HepG2 (cell line): ENCODE data around the gene NEURL2. TPM values are rescaled to one million over a fixed set of nuclear protein-coding genes. Genes with fewer than 3 reads are reported as not detected.

Experiments
- ATAC-seq: fragments of 200-7000 bp; cut with Tn5 transposase; 3 replicates; pipeline ENCODE4 v1.9.1; 2020; ENCODE audit warnings: mild to moderate bottlenecking, moderate library complexity
- BruUV-seq: library from RNA; stranded (reverse); fragments of 400-500 nt; replicated peaks from 2 replicates; lab custom pipeline; 2021; lab: Mats Ljungman, UMichigan
- CTCF ChIA-PET: fragments of 300-600 bp; formaldehyde crosslinking; extraction: SDS; loops from one replicate; lab custom pipeline; 2021; ENCODE audit warnings: low total read pairs, inconsistent platforms, low intra/inter-chr PET ratio; lab: Yijun Ruan, JAX
- POLR2A ChIA-PET: fragments of 350-600 bp; sonication (Branson Sonifier 250); formaldehyde crosslinking; loops from one replicate; lab custom pipeline; 2020; ENCODE audit warnings: antibody characterized with exemption, inconsistent platforms; lab: Yijun Ruan, JAX
- DNase-seq: peaks from one replicate; pipeline ENCODE4 v3.0.0-alpha.2; 2015; ENCODE audit warnings: low spot score
- FAIRE-seq: peaks from 3 replicates; lab custom pipeline; 2011; peaks lifted over from hg19 to GRCh38; lab: Jason Lieb, UNC
- H2AFZ ChIP-seq: one replicate; pipeline ENCODE4 v1.6.1; 2011; ENCODE audit warnings: low read length, inconsistent platforms
- H3K27ac ChIP-seq: fragments of 300-600 bp; 3 replicates; pipeline ENCODE4 v1.8.0; 2011; ENCODE audit warnings: mixed run types, mild to moderate bottlenecking, mixed read lengths, low read length, inconsistent platforms; ENCODE audit not compliant: insufficient read depth; ENCODE audit errors: extremely low read length
- H3K27me3 ChIP-seq, 2 experiments: fragments of 200-600 bp in 1 of 2; 2 replicates in 1 of 2; 3 replicates in 1 of 2; pipeline versions ENCODE4 v1.6.0 to v1.8.0; 2011; ENCODE audit warnings: low read length in 2 of 2, mild to moderate bottlenecking in 2 of 2, moderate library complexity in 2 of 2, inconsistent platforms in 1 of 2; ENCODE audit not compliant: insufficient read depth in 2 of 2, control insufficient read depth in 1 of 2
- H3K36me3 ChIP-seq, 2 experiments: fragments of 200-600 bp in 1 of 2; replicated peaks in 1 of 2; 2 replicates in 1 of 2; 3 replicates in 1 of 2; pipeline versions ENCODE4 v1.5.1 to v1.8.0; 2011; ENCODE audit warnings: low read length in 2 of 2, inconsistent platforms in 1 of 2; ENCODE audit not compliant: insufficient read depth in 2 of 2, control insufficient read depth in 1 of 2
- H3K4me1 ChIP-seq: 2 replicates; pipeline ENCODE4 v1.5.1; 2012; ENCODE audit warnings: low read length, inconsistent platforms; ENCODE audit not compliant: insufficient read depth
- H3K4me2 ChIP-seq: 2 replicates; pipeline ENCODE4 v1.6.0; 2011; ENCODE audit warnings: low read depth, low read length, inconsistent platforms
- H3K4me3 ChIP-seq, 3 experiments: fragments of 200-600 bp in 1 of 3; sonication (generic), shearing (Covaris generic) in 1 of 3; replicated peaks in 1 of 3; 2 replicates each; pipeline ENCODE4 v1.5.1; 2011 to 2016; ENCODE audit warnings: low read length in 3 of 3, inconsistent platforms in 2 of 3, low read depth in 2 of 3, mild to moderate bottlenecking in 2 of 3, control low read depth in 1 of 3, mixed read lengths in 1 of 3; ENCODE audit not compliant: insufficient read depth in 1 of 3
- H3K79me2 ChIP-seq: one replicate; pipeline ENCODE4 v1.6.1; 2011; ENCODE audit warnings: low read length, inconsistent platforms; ENCODE audit not compliant: insufficient read depth
- H3K9ac ChIP-seq: 2 replicates; pipeline ENCODE4 v1.6.0; 2011; ENCODE audit warnings: mild to moderate bottlenecking, low read depth, low read length, inconsistent platforms; ENCODE audit not compliant: insufficient read depth
- H3K9me3 ChIP-seq: 2 replicates; pipeline ENCODE4 v1.5.1; 2012; ENCODE audit warnings: mild to moderate bottlenecking, low read length
- H4K20me1 ChIP-seq: 2 replicates; pipeline ENCODE4 v1.6.0; 2011; ENCODE audit warnings: inconsistent platforms, mild to moderate bottlenecking, low read length, moderate library complexity; ENCODE audit not compliant: insufficient read depth
- AHR ChIP-seq: IDR thresholded peaks from 2 replicates; pipeline ENCODE4 v1.6.1; 2018; ENCODE audit warnings: missing genetic modification reagents, missing compliant biosample characterization
- EZH2 ChIP-seq: conservative IDR thresholded peaks from 2 replicates; pipeline ENCODE4 v1.6.1; 2012; ENCODE audit warnings: mild to moderate bottlenecking, low read depth, low read length, moderate library complexity
- GZF1 ChIP-seq: sonication (generic); formaldehyde crosslinking; IDR thresholded peaks from 2 replicates; pipeline ENCODE4 v1.5.1; 2020; ENCODE audit warnings: mild to moderate bottlenecking, missing genetic modification reagents
- HNRNPK ChIP-seq: fragments of 200-400 bp; formaldehyde crosslinking; IDR thresholded peaks from 2 replicates; pipeline ENCODE4 v1.6.1; 2018; ENCODE audit warnings: low read length, low read depth, moderate library complexity, mild to moderate bottlenecking; ENCODE audit not compliant: poor library complexity, severe bottlenecking
- LCORL ChIP-seq, 2 experiments: fragments of 450-650 bp in 1 of 2; sonication (generic) in 1 of 2; formaldehyde crosslinking in 1 of 2; IDR thresholded peaks; 2 replicates each; pipeline versions ENCODE4 v1.5.0 to v1.6.1; 2017 to 2020; ENCODE audit warnings: antibody characterized with exemption in 1 of 2, missing genetic modification reagents in 1 of 2
- SATB2 ChIP-seq: sonication (generic); formaldehyde crosslinking; IDR thresholded peaks from 2 replicates; pipeline ENCODE4 v1.5.0; 2020; ENCODE audit warnings: missing genetic modification reagents
- SMAD1 ChIP-seq: sonication (generic); formaldehyde crosslinking; IDR thresholded peaks from 2 replicates; pipeline ENCODE4 v1.4.0; 2020; ENCODE audit warnings: missing genetic modification reagents, low read depth, mild to moderate bottlenecking, borderline replicate concordance
- SMAD9 ChIP-seq: sonication (generic); formaldehyde crosslinking; IDR thresholded peaks from 2 replicates; pipeline ENCODE4 v1.5.1; 2020; ENCODE audit warnings: mild to moderate bottlenecking, missing genetic modification reagents
- TOPORS ChIP-seq: sonication (generic); formaldehyde crosslinking; IDR thresholded peaks from 2 replicates; pipeline ENCODE4 v1.8.0; 2023; ENCODE audit warnings: mild to moderate bottlenecking, missing genetic modification reagents
- ZNF18 ChIP-seq: sonication (generic); formaldehyde crosslinking; IDR thresholded peaks from 2 replicates; pipeline ENCODE4 v1.8.0; 2022; ENCODE audit warnings: mild to moderate bottlenecking, missing genetic modification reagents; ENCODE audit not compliant: insufficient replicate concordance
- ZNF430 ChIP-seq: sonication (generic); formaldehyde crosslinking; IDR thresholded peaks from 2 replicates; pipeline ENCODE4 v1.9.0; 2021; ENCODE audit warnings: mild to moderate bottlenecking, missing genetic modification reagents
- ZNF550 ChIP-seq: sonication (generic); formaldehyde crosslinking; IDR thresholded peaks from 2 replicates; pipeline ENCODE4 v1.4.0; 2020; ENCODE audit warnings: mild to moderate bottlenecking, missing genetic modification reagents, borderline replicate concordance
- ZNF687 ChIP-seq: sonication (generic); formaldehyde crosslinking; IDR thresholded peaks from 2 replicates; pipeline ENCODE4 v1.5.1; 2020; ENCODE audit warnings: mild to moderate bottlenecking, missing genetic modification reagents, moderate library complexity
- WGBS: methylation state at CpG from one replicate; pipeline ENCODE4 v1.1.6; 2017; ENCODE audit warnings: low lambda C conversion rate; 5-methylcytosine and 5-hydroxymethylcytosine counted together
- in situ Hi-C: cut with HindIII; loops from 2 replicates; pipeline ENCODE4 v1.10.0; 2017; ENCODE audit warnings: low pct_unique_long_range_greater_than_20kb; ENCODE audit not compliant: extremely low pct_ligation_motif_present
- intact Hi-C: fragments of 100-400 bp; cut with micrococcal nuclease; formaldehyde crosslinking; loops from one replicate; pipeline ENCODE4 v1.10.0; 2022; ENCODE audit not compliant: unreplicated experiment
- polyA plus RNA-seq, 8 experiments: library from polyadenylated mRNA; depleted of rRNA in 3 of 8; stranded (reverse) in 7 of 8; unstranded in 1 of 8; fragments of >200 nt; fragmentation: Illumina TruSeq in 4 of 8; extraction: Trizol in 4 of 8; gene quantifications; 2 replicates each; pipeline versions ENCODE4 v1.2.1 to v1.2.3, GENCODE V29; 2011 to 2016; ENCODE audit warnings: low read depth in 4 of 8, missing spikeins in 1 of 8, mixed read lengths in 1 of 8; ENCODE audit not compliant: insufficient read depth in 1 of 8
- total RNA-seq, 5 experiments: library from RNA; depleted of rRNA; stranded (reverse); fragments of >200 nt; fragmentation: Illumina TruSeq; extraction: Trizol; gene quantifications; 2 replicates each; pipeline ENCODE4 v1.2.3, GENCODE V29; 2016; ENCODE audit warnings: low read depth in 1 of 5
- TF ChIP-seq, protein P1 (sequence below): IDR thresholded peaks from 2 replicates; pipeline ENCODE4 v1.6.1; 2012; ENCODE audit warnings: inconsistent platforms

Gene NEURL2
- total and polyA plus RNA-seq, 2 of the 13 experiments (the other 11 are each of a cell fraction or from before 2014, with no cell fraction given), result 7.2 to 9.7 TPM

- TF ChIP-seq ZNF18 (CRISPR knock-in tag) (no peak), SMAD1 (CRISPR knock-in tag) (0 out of 2 replicates have a peak, but pooled peaks have one; percentile 19), LCORL (IDR thresholded peaks at IDR 0.05) (no peak), LCORL (CRISPR knock-in tag; IDR thresholded peaks at IDR 0.05) (no peak)
Measured at GRCh38 chr20:45886590-45887345, 4.2 kb downstream of the NEURL2 start (continued).

DNA sequence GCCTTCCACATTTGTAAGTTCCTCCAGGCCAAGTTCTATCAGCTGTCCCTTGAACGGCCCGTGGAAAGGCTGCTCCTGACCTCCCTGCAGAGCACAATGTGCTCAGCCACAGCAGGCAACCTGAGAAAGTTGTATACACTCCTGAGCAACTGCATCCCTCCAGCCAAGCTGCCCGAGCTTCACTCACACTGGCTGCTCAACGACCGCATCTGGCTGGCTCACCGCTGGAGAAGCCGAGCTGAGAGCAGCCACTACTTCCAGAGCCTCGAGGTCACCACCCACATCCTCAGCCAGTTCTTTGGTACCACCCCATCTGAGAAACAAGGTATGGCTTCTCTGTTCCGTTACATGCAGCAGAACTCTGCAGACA is 7.9 kb downstream of the NEURL2 start:
- CTCF ChIA-PET, result no interaction called here
- intact Hi-C loops, result loop anchor here (5.0 to 10.0 kb wide), 2 partner anchors 51 to 88 kb away; partner anchors contain the start of genes DNTTIP1, SNX21 and WFDC3
- no peak for ATAC-seq
- TF ChIP-seq HNRNPK (no peak), EZH2 (no peak), AHR (CRISPR knock-in tag) (no peak), GZF1 (CRISPR knock-in tag) (0 out of 2 replicates have a peak, but pooled peaks have one; percentile 46), SATB2 (CRISPR knock-in tag) (no peak), ZNF430 (CRISPR knock-in tag) (no peak), ZNF550 (CRISPR knock-in tag) (no peak), TOPORS (no peak), ZNF687 (CRISPR knock-in tag) (0 out of 2 replicates have a peak, but pooled peaks have one; percentile 9), SMAD9 (CRISPR knock-in tag) (no peak)
- TF ChIP-seq, protein P1, sequence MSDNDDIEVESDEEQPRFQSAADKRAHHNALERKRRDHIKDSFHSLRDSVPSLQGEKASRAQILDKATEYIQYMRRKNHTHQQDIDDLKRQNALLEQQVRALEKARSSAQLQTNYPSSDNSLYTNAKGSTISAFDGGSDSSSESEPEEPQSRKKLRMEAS, result no peak

More for the DNA sequence above, 7.9 kb downstream of the NEURL2 start:
- Histone ChIP-seq H3K36me3 (peaks cover 17 to 41% of the 10 kb centered on the region in 2 experiments), H3K79me2 (peaks cover 16% of the 10 kb centered on the region), H3K27me3 (no peaks in the 10 kb centered on the region; a peak in 1 of 5 replicates), H3K27ac (no peak overlapping the region), H3K9ac (no peak overlapping the region), H3K4me1 (peaks cover 22% of the 10 kb centered on the region), H4K20me1 (no peaks in the 10 kb centered on the region), H3K4me2 (no peak overlapping the region), H2AFZ (no peak overlapping the region), H3K4me3 (no peak overlapping the region), H3K9me3 (no peaks in the 10 kb centered on the region)
- BruUV-seq, result no TSS peak
- FAIRE-seq (no peak), DNase-seq (no peak)
- 94% methylated on average over 9 of the region's 9 CpGs for WGBS
- in situ Hi-C loops, result no loop called here
- POLR2A ChIA-PET, result interaction anchor here (0.7 to 7.5 kb wide), 13 partner anchors 8 to 88 kb away, joined by 3 to 129 read pairs (median 14); partner anchors contain the start of genes ACOT8, CTSA, NEURL2 and PCIF1
